Progenitor cell of endocrine pancreas (in vitro differentiated cells): ENCODE data around the gene ITIH6. TPM values are rescaled to one million over a fixed set of nuclear protein-coding genes. Genes with fewer than 3 reads are reported as not detected.
"Not testable (repeated sequence)": the region's sequence is repeated elsewhere in the genome, so short reads cannot be mapped to it uniquely, and the experiment has no call there.

Source experiments
- DNase-seq: peaks from one replicate; pipeline ENCODE4 v3.0.0; 2021; ENCODE audit warnings: low spot score; ENCODE audit not compliant: unreplicated experiment
- H3K27ac Mint-ChIP-seq: 2 replicates; pipeline ENCODE4 v1.8.0; 2021; ENCODE audit warnings: mild to moderate bottlenecking, moderate library complexity, mixed read lengths
- H3K27me3 Mint-ChIP-seq: 2 replicates; pipeline ENCODE4 v1.8.0; 2021; ENCODE audit warnings: mixed read lengths
- H3K36me3 Mint-ChIP-seq: 2 replicates; pipeline ENCODE4 v1.8.0; 2022; ENCODE audit warnings: mixed read lengths; ENCODE audit not compliant: insufficient read depth
- H3K4me1 Mint-ChIP-seq: 2 replicates; pipeline ENCODE4 v1.8.0; 2021; ENCODE audit warnings: low read depth, mixed read lengths
- H3K4me3 Mint-ChIP-seq: 2 replicates; pipeline ENCODE4 v1.8.0; 2021; ENCODE audit warnings: low read depth, mild to moderate bottlenecking, moderate library complexity, mixed read lengths
- H3K9me3 Mint-ChIP-seq: 2 replicates; pipeline ENCODE4 v1.8.0; 2021; ENCODE audit warnings: low read depth, mixed read lengths
- total RNA-seq: library from RNA; stranded (reverse); gene quantifications from 2 replicates; pipeline ENCODE4 v1.2.1, GENCODE V29; 2021
- TF ChIP-seq, protein P1 (sequence below): fragments of 200-600 bp; sonication (generic); IDR thresholded peaks from one replicate; pipeline ENCODE4 v1.5.0; 2021; ENCODE audit warnings: antibody characterized with exemption, mild to moderate bottlenecking; ENCODE audit not compliant: unreplicated experiment

The ITIH6 gene
- total RNA-seq, 1 donor from 2014 or later: not detected

DNA sequence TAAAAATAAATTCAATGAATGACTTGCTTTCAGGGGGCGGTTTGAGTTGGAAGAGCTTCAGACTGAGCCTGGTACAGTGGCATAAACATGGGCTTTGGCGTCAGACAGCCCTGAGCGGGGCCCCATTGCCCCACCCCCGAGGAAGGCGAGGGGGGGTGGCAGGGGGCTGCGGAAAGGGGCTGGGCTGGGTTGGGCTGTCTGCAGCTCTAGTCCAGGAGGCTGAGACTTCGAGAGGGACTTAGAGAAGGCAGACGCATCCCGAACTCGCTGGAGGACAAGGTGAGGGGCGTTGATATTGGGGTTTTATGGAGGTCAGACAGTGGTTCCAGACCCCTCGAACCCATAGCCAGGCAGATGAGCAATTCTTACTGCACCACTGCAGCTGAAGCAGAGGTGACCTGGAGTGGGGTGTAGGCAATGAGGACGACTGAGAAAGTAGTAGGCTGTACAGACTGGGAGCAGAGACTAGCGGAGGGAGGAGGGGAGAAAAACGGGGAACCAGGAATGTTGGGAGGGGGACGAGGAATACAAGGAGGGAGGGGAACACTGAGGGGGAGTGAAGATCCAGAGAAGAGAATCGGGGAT lies 9.6 kb upstream of the ITIH6 start, which contains the start of gene MAGED2:
MAGED2 (plus strand) TSS at position 222 of the 585 bp plus-strand sequence. CDS start 1,587 bp downstream, outside the sequence.
- peak within 1 kb of the TSS; percentile 92 for H3K4me3 Mint-ChIP-seq
- no peak for DNase-seq
- TF ChIP-seq, protein P1, sequence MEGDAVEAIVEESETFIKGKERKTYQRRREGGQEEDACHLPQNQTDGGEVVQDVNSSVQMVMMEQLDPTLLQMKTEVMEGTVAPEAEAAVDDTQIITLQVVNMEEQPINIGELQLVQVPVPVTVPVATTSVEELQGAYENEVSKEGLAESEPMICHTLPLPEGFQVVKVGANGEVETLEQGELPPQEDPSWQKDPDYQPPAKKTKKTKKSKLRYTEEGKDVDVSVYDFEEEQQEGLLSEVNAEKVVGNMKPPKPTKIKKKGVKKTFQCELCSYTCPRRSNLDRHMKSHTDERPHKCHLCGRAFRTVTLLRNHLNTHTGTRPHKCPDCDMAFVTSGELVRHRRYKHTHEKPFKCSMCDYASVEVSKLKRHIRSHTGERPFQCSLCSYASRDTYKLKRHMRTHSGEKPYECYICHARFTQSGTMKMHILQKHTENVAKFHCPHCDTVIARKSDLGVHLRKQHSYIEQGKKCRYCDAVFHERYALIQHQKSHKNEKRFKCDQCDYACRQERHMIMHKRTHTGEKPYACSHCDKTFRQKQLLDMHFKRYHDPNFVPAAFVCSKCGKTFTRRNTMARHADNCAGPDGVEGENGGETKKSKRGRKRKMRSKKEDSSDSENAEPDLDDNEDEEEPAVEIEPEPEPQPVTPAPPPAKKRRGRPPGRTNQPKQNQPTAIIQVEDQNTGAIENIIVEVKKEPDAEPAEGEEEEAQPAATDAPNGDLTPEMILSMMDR: no peak
- peaks cover 10% of the 10 kb centered on the region for H3K36me3 Mint-ChIP-seq
- peaks cover 19% of the 10 kb centered on the region for H3K9me3 Mint-ChIP-seq
- peaks cover 13% of the 10 kb centered on the region for H3K4me1 Mint-ChIP-seq
- H3K27ac Mint-ChIP-seq: peak within 1 kb of the TSS; percentile 99
- no peaks in the 10 kb centered on the region for H3K27me3 Mint-ChIP-seq

GRCh38 chrX:54799046-54799445 lies 991 bp upstream of the ITIH6 start:
- peaks cover 12% of the 10 kb centered on the region for H3K4me1 Mint-ChIP-seq
- H3K36me3 Mint-ChIP-seq: no peaks in the 10 kb centered on the region
- no peak for DNase-seq
- peaks cover 7% of the 10 kb centered on the region for H3K9me3 Mint-ChIP-seq
- no peak overlapping the region for H3K27ac Mint-ChIP-seq
- peaks cover 2% of the 10 kb centered on the region for H3K27me3 Mint-ChIP-seq
- no peak overlapping the region for H3K4me3 Mint-ChIP-seq
- TF ChIP-seq, protein P1: no peak

DNA sequence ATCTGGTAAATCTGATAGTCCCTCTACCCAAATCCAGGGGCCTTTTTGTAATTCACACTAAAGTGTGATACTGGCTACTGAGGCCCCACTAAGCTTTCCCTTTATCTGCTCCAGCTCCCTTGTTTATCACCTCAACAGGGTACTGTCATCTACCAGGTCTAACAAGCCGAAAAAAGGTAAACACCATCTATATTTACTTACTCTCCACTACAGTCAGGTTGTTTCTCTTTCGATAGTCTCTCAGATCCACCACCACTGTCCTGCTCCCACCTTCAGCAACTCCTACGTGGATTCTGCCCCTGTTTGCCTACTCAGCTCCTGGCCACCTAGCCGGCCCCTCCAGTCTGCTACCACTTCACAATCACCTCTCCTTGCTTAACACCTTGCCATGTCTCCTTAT lies 3.3 kb downstream of the ITIH6 start:
- Mint-ChIP-seq H3K4me3 (no peak overlapping the region), H3K9me3 (peaks cover 10% of the 10 kb centered on the region), H3K4me1 (peaks cover 3% of the 10 kb centered on the region), H3K27ac (peak overlapping the region; percentile 76), H3K27me3 (peaks cover 2% of the 10 kb centered on the region), H3K36me3 (no peaks in the 10 kb centered on the region)
- TF ChIP-seq, protein P1: no peak
- no peak for DNase-seq

DNA sequence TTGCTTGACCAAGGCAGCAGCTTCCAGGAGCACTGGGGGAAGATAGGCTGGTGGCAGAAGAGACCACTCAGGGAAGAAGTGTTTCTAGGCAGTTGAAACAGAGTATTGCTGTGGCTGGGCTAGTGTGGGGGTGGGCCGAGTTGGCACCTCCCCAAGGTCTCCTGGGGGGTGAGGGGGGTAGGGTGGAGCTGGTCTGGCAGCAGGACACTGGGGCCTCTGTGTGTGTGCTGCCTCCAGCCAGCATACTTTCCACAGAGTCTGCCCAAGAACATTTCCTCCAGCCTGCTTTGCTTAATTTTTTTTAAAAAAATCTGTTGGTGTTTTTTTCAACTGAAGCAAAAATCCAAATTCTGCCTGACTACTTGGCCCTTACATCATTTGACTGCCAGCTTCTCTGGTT lies 4.0 kb downstream of the ITIH6 start:
- H3K4me3 Mint-ChIP-seq: no peak overlapping the region
- DNase-seq: no peak
- H3K36me3 Mint-ChIP-seq: no peaks in the 10 kb centered on the region
- TF ChIP-seq, protein P1: no peak
- peaks cover 6% of the 10 kb centered on the region for H3K9me3 Mint-ChIP-seq
- H3K27me3 Mint-ChIP-seq: peaks cover 2% of the 10 kb centered on the region
- peaks cover 3% of the 10 kb centered on the region for H3K4me1 Mint-ChIP-seq
- H3K27ac Mint-ChIP-seq: no peak overlapping the region

- not testable (repeated sequence) for H3K27ac Mint-ChIP-seq, H3K4me1 Mint-ChIP-seq, H3K27me3 Mint-ChIP-seq, DNase-seq, H3K4me3 Mint-ChIP-seq, H3K36me3 Mint-ChIP-seq
- peaks cover 21% of the 10 kb centered on the region for H3K9me3 Mint-ChIP-seq
These were observed 8.7 kb downstream of the ITIH6 start for GRCh38 chrX:54789405-54789804.

DNA sequence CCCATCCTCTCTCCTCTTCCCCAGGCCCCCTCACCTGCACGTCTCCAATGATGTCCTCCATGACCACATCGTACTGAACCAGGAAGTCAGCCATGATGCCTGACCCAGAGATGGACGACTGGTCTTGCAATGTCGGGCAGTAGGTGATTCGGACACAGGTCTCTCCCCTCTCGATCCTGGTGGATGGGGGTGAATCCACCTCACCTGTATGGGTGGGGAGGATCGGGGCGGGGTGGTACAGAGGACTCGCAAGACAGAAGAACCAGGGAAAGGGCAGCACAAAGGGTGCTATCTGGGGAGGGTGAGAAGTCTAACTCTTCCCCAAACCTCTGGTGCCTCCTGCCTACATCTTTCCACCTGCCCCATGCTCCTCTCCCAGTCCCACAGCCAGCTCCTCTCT lies 9.6 kb downstream of the ITIH6 start:
- Mint-ChIP-seq H3K4me3 (no peak overlapping the region), H3K27ac (no peak overlapping the region), H3K4me1 (no peaks in the 10 kb centered on the region), H3K27me3 (no peaks in the 10 kb centered on the region), H3K9me3 (peaks cover 28% of the 10 kb centered on the region), H3K36me3 (no peaks in the 10 kb centered on the region)
- TF ChIP-seq, protein P1: no peak
- DNase-seq: no peak
